H1 (cell line): Measurements from ENCODE around the gene ZNF532. TPM values are rescaled to one million over a fixed set of nuclear protein-coding genes. Genes with fewer than 3 reads are reported as not detected.

Experiments
- CTCF ChIA-PET: fragments of 300-600 bp; sonication (Branson Sonifier 250); formaldehyde crosslinking; loops from one replicate; lab custom pipeline; 2021; ENCODE audit not compliant: partially characterized antibody; lab: Charles Lee
- POLR2A ChIA-PET: fragments of 300-600 bp; sonication (Branson Sonifier 250); formaldehyde crosslinking; loops from one replicate; lab custom pipeline; 2021; ENCODE audit warnings: inconsistent platforms; ENCODE audit not compliant: partially characterized antibody; lab: Charles Lee
- DNase-seq, 2 experiments: peaks; one replicate each; pipeline versions ENCODE4 v3.0.0 to v3.0.0-alpha.2; 2010 to 2022; ENCODE audit warnings: low spot score in 2 of 2, low read depth in 1 of 2, mixed read lengths in 1 of 2
- FAIRE-seq: peaks from 2 replicates; lab custom pipeline; 2011; peaks lifted over from hg19 to GRCh38; lab: Jason Lieb, UNC
- H2AFZ ChIP-seq: 2 replicates; pipeline ENCODE4 v1.8.1; 2012; ENCODE audit warnings: low read length, inconsistent platforms
- H2AK5ac ChIP-seq: 2 replicates; pipeline ENCODE4 v1.6.1; 2013; ENCODE audit warnings: low read depth, low read length
- H2BK120ac ChIP-seq: replicated peaks from 2 replicates; pipeline ENCODE3; 2013; ENCODE audit warnings: low read depth, low read length, inconsistent platforms
- H2BK12ac ChIP-seq: 2 replicates; pipeline ENCODE4 v1.6.1; 2013; ENCODE audit warnings: low read depth, low read length
- H2BK15ac ChIP-seq: 2 replicates; pipeline ENCODE4 v1.6.1; 2013; ENCODE audit warnings: low read length
- H2BK20ac ChIP-seq: 2 replicates; pipeline ENCODE4 v1.6.1; 2013; ENCODE audit warnings: low read length
- H2BK5ac ChIP-seq: 2 replicates; pipeline ENCODE4 v1.6.1; 2013; ENCODE audit warnings: low read depth, low read length
- H3K14ac ChIP-seq: 2 replicates; pipeline ENCODE4 v1.6.1; 2013; ENCODE audit warnings: inconsistent platforms; ENCODE audit not compliant: insufficient read length
- H3K18ac ChIP-seq: 2 replicates; pipeline ENCODE4 v1.6.1; 2013; ENCODE audit warnings: low read length; ENCODE audit errors: extremely low read depth
- H3K23ac ChIP-seq: 2 replicates; pipeline ENCODE4 v1.6.1; 2013; ENCODE audit warnings: inconsistent platforms; ENCODE audit not compliant: insufficient read length
- H3K23me2 ChIP-seq: 2 replicates; pipeline ENCODE4 v1.6.1; 2013; ENCODE audit warnings: low read depth, low read length
- H3K27ac ChIP-seq: 2 replicates; pipeline ENCODE4 v1.6.1; 2011; ENCODE audit warnings: low read depth, low read length, inconsistent platforms
- H3K27me3 ChIP-seq, 4 experiments: replicated peaks in 1 of 4; 1 replicate in 1 of 4; 2 replicates in 3 of 4; pipeline versions ENCODE4 v1.6.1 to v1.8.1; 2011 to 2013; ENCODE audit warnings: low read length in 3 of 4, mild to moderate bottlenecking in 3 of 4, inconsistent platforms in 2 of 4, mixed read lengths in 2 of 4, moderate library complexity in 1 of 4; ENCODE audit not compliant: control insufficient read depth in 3 of 4, insufficient read depth in 3 of 4; ENCODE audit errors: extremely low read depth in 1 of 4
- H3K36me3 ChIP-seq, 4 experiments: 2 replicates each; pipeline versions ENCODE4 v1.6.1 to v1.8.1; 2011 to 2013; ENCODE audit warnings: mild to moderate bottlenecking in 4 of 4, low read length in 3 of 4, moderate library complexity in 2 of 4, control low read depth in 1 of 4, inconsistent platforms in 1 of 4; ENCODE audit not compliant: insufficient read depth in 4 of 4, control insufficient read depth in 2 of 4
- H3K4ac ChIP-seq: replicated peaks from 2 replicates; pipeline ENCODE3; 2013; ENCODE audit warnings: low read length, low read depth, mixed read lengths, inconsistent platforms; ENCODE audit not compliant: insufficient read length
- H3K4me1 ChIP-seq, 4 experiments: replicated peaks in 1 of 4; 1 replicate in 1 of 4; 2 replicates in 3 of 4; pipeline versions ENCODE4 v1.6.1 to v1.8.1; 2011 to 2013; ENCODE audit warnings: low read length in 3 of 4, inconsistent platforms in 2 of 4, mixed read lengths in 1 of 4; ENCODE audit not compliant: insufficient read depth in 4 of 4, control insufficient read depth in 3 of 4
- H3K4me2 ChIP-seq, 2 experiments: 2 replicates each; pipeline versions ENCODE4 v1.6.1 to v1.8.1; 2011 to 2013; ENCODE audit warnings: low read depth in 2 of 2, low read length in 2 of 2, control low read depth in 1 of 2, inconsistent platforms in 1 of 2, mild to moderate bottlenecking in 1 of 2; ENCODE audit not compliant: insufficient read depth in 1 of 2
- H3K4me3 ChIP-seq, 4 experiments: fragments of 200-600, 300-600 bp in 1 of 4; sonication (generic), shearing (Covaris generic), sonication (Bioruptor Twin) in 1 of 4; 2 replicates each; pipeline versions ENCODE4 v1.5.1 to v1.8.1; 2011 to 2016; ENCODE audit warnings: low read length in 4 of 4, low read depth in 3 of 4, control low read depth in 2 of 4, inconsistent platforms in 2 of 4, mild to moderate bottlenecking in 2 of 4, mixed read lengths in 1 of 4, moderate library complexity in 1 of 4; ENCODE audit not compliant: insufficient read depth in 2 of 4; ENCODE audit errors: extremely low read depth in 1 of 4
- H3K56ac ChIP-seq: replicated peaks from 2 replicates; pipeline ENCODE3; 2013; ENCODE audit warnings: low read depth, mild to moderate bottlenecking, mixed read lengths, low read length, inconsistent platforms; ENCODE audit not compliant: insufficient read length
- H3K79me1 ChIP-seq: 2 replicates; pipeline ENCODE4 v1.6.1; 2013; ENCODE audit warnings: low read depth, low read length, control low read depth
- H3K79me2 ChIP-seq, 2 experiments: 2 replicates each; pipeline versions ENCODE4 v1.6.1 to v1.8.1; 2012 to 2013; ENCODE audit warnings: low read length in 2 of 2, mild to moderate bottlenecking in 2 of 2, inconsistent platforms in 1 of 2; ENCODE audit not compliant: insufficient read depth in 2 of 2, control insufficient read depth in 1 of 2
- H3K9ac ChIP-seq, 4 experiments: replicated peaks in 1 of 4; 1 replicate in 1 of 4; 2 replicates in 3 of 4; pipeline versions ENCODE4 v1.6.1 to v1.8.1; 2011 to 2013; ENCODE audit warnings: low read depth in 3 of 4, low read length in 3 of 4, control low read depth in 2 of 4, mild to moderate bottlenecking in 2 of 4, moderate library complexity in 2 of 4, inconsistent platforms in 1 of 4; ENCODE audit errors: extremely low read depth in 1 of 4
- H3K9me3 ChIP-seq, 2 experiments: 2 replicates each; pipeline versions ENCODE4 v1.6.1 to v1.8.1; 2012 to 2013; ENCODE audit warnings: mild to moderate bottlenecking in 2 of 2, moderate library complexity in 2 of 2, control low read depth in 1 of 2, inconsistent platforms in 1 of 2, low read depth in 1 of 2, low read length in 1 of 2, mixed read lengths in 1 of 2; ENCODE audit not compliant: insufficient read depth in 2 of 2
- H4K20me1 ChIP-seq, 2 experiments: replicated peaks in 1 of 2; 2 replicates each; pipeline versions ENCODE3 to v1.8.1; 2011 to 2013; ENCODE audit warnings: inconsistent platforms in 2 of 2, low read length in 2 of 2, mild to moderate bottlenecking in 1 of 2; ENCODE audit not compliant: insufficient read depth in 2 of 2, control insufficient read depth in 1 of 2
- H4K5ac ChIP-seq: 2 replicates; pipeline ENCODE4 v1.6.1; 2013; ENCODE audit warnings: low read length, low read depth, mixed read lengths, inconsistent platforms; ENCODE audit not compliant: insufficient read length
- H4K8ac ChIP-seq: 2 replicates; pipeline ENCODE4 v1.8.0; 2013; ENCODE audit warnings: mild to moderate bottlenecking, moderate library complexity, low read length, inconsistent platforms; ENCODE audit not compliant: insufficient read depth; ENCODE audit errors: extremely low read depth
- H4K91ac ChIP-seq: replicated peaks from 2 replicates; pipeline ENCODE3; 2013; ENCODE audit warnings: low read length, mixed read lengths, inconsistent platforms; ENCODE audit not compliant: insufficient read length
- CREB1 ChIP-seq: IDR thresholded peaks from 2 replicates; pipeline ENCODE4 v1.6.1; 2012; ENCODE audit warnings: inconsistent platforms
- EGR1 ChIP-seq: IDR thresholded peaks from 2 replicates; pipeline ENCODE4 v1.6.1; 2011; ENCODE audit warnings: low read depth, low read length, borderline replicate concordance
- KDM4A ChIP-seq: IDR thresholded peaks from one replicate; pipeline ENCODE4 v1.7.1; 2012; ENCODE audit warnings: low read depth, mild to moderate bottlenecking, moderate library complexity, low read length, inconsistent platforms; ENCODE audit not compliant: severe bottlenecking
- RNF2 ChIP-seq: fragments of 200-900, 300-1000 bp; sonication (generic); IDR thresholded peaks from 2 replicates; pipeline ENCODE4 v1.7.1; 2016; ENCODE audit warnings: borderline replicate concordance, low read depth, mild to moderate bottlenecking, antibody characterized with exemption, low read length; ENCODE audit not compliant: poor library complexity, severe bottlenecking; ENCODE audit errors: missing control alignments
- SP2 ChIP-seq: IDR thresholded peaks from 2 replicates; pipeline ENCODE4 v1.6.1; 2012; ENCODE audit warnings: mild to moderate bottlenecking, low read length, inconsistent platforms
- SUZ12 ChIP-seq: fragments of 200-600 bp; sonication (generic); IDR thresholded peaks from 2 replicates; pipeline ENCODE4 v1.6.1; 2012; ENCODE audit warnings: mild to moderate bottlenecking, inconsistent platforms, low read length, moderate library complexity, mixed read lengths
- TBP ChIP-seq: IDR thresholded peaks from 2 replicates; pipeline ENCODE4 v1.6.1; 2011; ENCODE audit warnings: low read depth, low read length, improper control_type of control experiment
- USF2 ChIP-seq: IDR thresholded peaks from 2 replicates; pipeline ENCODE4 v1.6.1; 2011; ENCODE audit warnings: low read length, improper control_type of control experiment
- WGBS, 2 experiments: shearing (Covaris generic) in 1 of 2; methylation state at CpG; one replicate each; pipeline versions ENCODE4 v1.1.6 to v1.1.7; 2013 to 2015; ENCODE audit warnings: low lambda C conversion rate in 2 of 2, mixed read lengths in 2 of 2, inconsistent platforms in 1 of 2, low coverage in 1 of 2, missing lambda C conversion rate in 1 of 2; ENCODE audit not compliant: insufficient replicate concordance in 2 of 2, insufficient coverage in 1 of 2, insufficient read length in 1 of 2; ENCODE audit errors: extremely low coverage in 1 of 2, missing lambda C conversion rate in 1 of 2; 5-methylcytosine and 5-hydroxymethylcytosine counted together
- polyA plus RNA-seq, 7 experiments: library from polyadenylated mRNA; depleted of rRNA in 3 of 7; stranded (reverse) in 5 of 7; unstranded in 2 of 7; fragments of >200 nt in 5 of 7; fragments of 200-250 nt in 2 of 7; gene quantifications; 1 replicate in 5 of 7; 2 replicates in 1 of 7; 4 replicates in 1 of 7; pipeline versions ENCODE4 v1.2.1 to v1.2.3, GENCODE V29; 2011 to 2013; ENCODE audit warnings: missing spikeins in 2 of 7, mixed read lengths in 2 of 7
- total RNA-seq: library from RNA; stranded (reverse); fragmentation: NEBNext Ultra II Directional; extraction: Animal tissue kit (Norgen Biotek cat#: 25700); gene quantifications from 2 replicates; pipeline ENCODE4 v1.2.1, GENCODE V29; 2021
- TF ChIP-seq, protein P1 (sequence below): IDR thresholded peaks from 2 replicates; pipeline ENCODE4 v1.6.1; 2012; ENCODE audit warnings: inconsistent platforms

ZNF532 gene
- total and polyA plus RNA-seq, 2 of the 8 experiments (the other 6 are each of a cell fraction or from before 2014, with no cell fraction given): 143 to 240 TPM

DNA sequence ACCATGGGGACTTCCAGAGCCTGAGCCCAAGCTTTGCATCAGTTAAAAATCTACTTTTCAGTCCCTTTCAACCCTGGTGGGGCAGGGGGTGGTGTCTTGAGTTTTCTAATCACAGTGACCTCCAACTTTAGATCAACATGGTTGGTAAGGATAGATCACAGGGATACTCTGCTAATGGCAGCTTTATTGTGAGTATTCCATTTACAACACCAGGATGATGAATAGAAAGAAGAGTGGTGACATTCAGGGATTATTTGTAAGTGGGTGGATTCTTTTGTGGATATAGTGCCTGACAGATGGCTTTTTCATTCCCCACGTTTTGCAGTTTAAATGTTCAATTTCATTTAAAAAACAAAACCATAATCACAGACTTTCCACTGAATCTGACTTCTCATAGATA, 51.3 kb downstream of the ZNF532 start:
- 80% methylated on average over 1 of the region's 1 CpG; no CpG with 5 or more reads in 1 of the 2 experiments for WGBS, 2 experiments

More for the DNA sequence above, 51.3 kb downstream of the ZNF532 start:
- TF ChIP-seq USF2 (no peak), SUZ12 (no peak), SP2 (no peak), KDM4A (no peak), RNF2 (no peak), EGR1 (no peak), CREB1 (no peak), TBP (no peak)
- TF ChIP-seq, protein P1, sequence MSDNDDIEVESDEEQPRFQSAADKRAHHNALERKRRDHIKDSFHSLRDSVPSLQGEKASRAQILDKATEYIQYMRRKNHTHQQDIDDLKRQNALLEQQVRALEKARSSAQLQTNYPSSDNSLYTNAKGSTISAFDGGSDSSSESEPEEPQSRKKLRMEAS: no peak
- TF ChIP-seq, all 59 proteins: peak for 0
- Histone ChIP-seq H2AFZ (no peak overlapping the region), H4K8ac (no peak overlapping the region), H3K79me2 (peaks cover 15 to 99% of the 10 kb centered on the region in 2 experiments), H3K4me1 (peaks cover 2 to 25% (median 24%) of the 10 kb centered on the region in 4 experiments), H3K27ac (0 out of 2 replicates have a peak overlapping the region, but pooled peaks have one; percentile 3), H2AK5ac (no peak overlapping the region), H3K14ac (no peak overlapping the region), H3K4ac (no peak overlapping the region), H2BK15ac (no peak overlapping the region), H3K4me3 (no peak overlapping the region), H3K36me3 (peaks cover 15 to 60% (median 32%) of the 10 kb centered on the region in 4 experiments), H2BK12ac (no peak overlapping the region), H3K4me2 (no peak overlapping the region), H3K18ac (no peak overlapping the region), H3K23me2 (no peaks in the 10 kb centered on the region; the same call in 1 of the 2 replicates), H4K5ac (no peak overlapping the region), H4K20me1 (peaks cover 25 to 28% of the 10 kb centered on the region in 2 experiments), H2BK120ac (no peak overlapping the region), H2BK20ac (no peak overlapping the region), H4K91ac (no peak overlapping the region), H3K23ac (no peak overlapping the region), H3K56ac (no peak overlapping the region), H3K9me3 (no peaks in the 10 kb centered on the region), H3K27me3 (no peaks in the 10 kb centered on the region), H3K9ac (no peak overlapping the region), H3K79me1 (peaks cover 22% of the 10 kb centered on the region; the same call in 1 of the 2 replicates), H2BK5ac (no peak overlapping the region)
- CTCF ChIA-PET: interaction anchor here (0.6 to 1.3 kb wide), 3 partner anchors 14 to 141 kb away, joined by 3 read pairs; no protein-coding TSS in a partner anchor
- POLR2A ChIA-PET: interaction anchor here (1.0 to 2.6 kb wide), 10 partner anchors 10 to 52 kb away, joined by 3 to 9 read pairs (median 4); no protein-coding TSS in a partner anchor
- DNase-seq (no peak), FAIRE-seq (no peak)
